PC-3 (cell line): Measurements from ENCODE around the gene FEN1. TPM values are rescaled to one million over a fixed set of nuclear protein-coding genes. Genes with fewer than 3 reads are reported as not detected.

ENCODE experiments used
- ATAC-seq: fragments of 200-7000 bp; cut with Tn5 transposase; 2 replicates; pipeline ENCODE4 v1.9.1; 2020; ENCODE audit warnings: mild to moderate bottlenecking, moderate library complexity
- BruUV-seq: library from RNA; stranded (reverse); fragments of 400-500 nt; replicated peaks from 2 replicates; lab custom pipeline; 2021; lab: Mats Ljungman, UMichigan
- CTCF ChIA-PET: fragments of 300-600 bp; sonication (Branson Sonifier 250); formaldehyde crosslinking; loops from one replicate; lab custom pipeline; 2022; ENCODE audit warnings: antibody characterized with exemption; lab: Charles Lee
- POLR2A ChIA-PET: fragments of 300-600 bp; sonication (Branson Sonifier 250); formaldehyde crosslinking; loops from one replicate; lab custom pipeline; 2022; ENCODE audit warnings: antibody characterized with exemption; ENCODE audit not compliant: unreplicated experiment; lab: Charles Lee
- DNase-seq: peaks from one replicate; pipeline ENCODE4 v3.0.0-alpha.2; 2015
- H2AFZ ChIP-seq: fragments of 300-600 bp; sonication (generic); 2 replicates; pipeline ENCODE4 v1.6.0; 2016; ENCODE audit warnings: antibody characterized with exemption, low read length
- H3F3A ChIP-seq: fragments of 300-600 bp; sonication (generic); one replicate; pipeline ENCODE4 v1.6.0; 2017; ENCODE audit warnings: antibody characterized with exemption, low read length, control low read depth, mild to moderate bottlenecking; ENCODE audit not compliant: unreplicated experiment
- H3K27ac ChIP-seq: fragments of 300-600 bp; sonication (generic); 2 replicates; pipeline ENCODE4 v1.5.1; 2016; ENCODE audit warnings: mild to moderate bottlenecking, low read length
- H3K27me3 ChIP-seq: fragments of 300-600 bp; sonication (generic); 2 replicates; pipeline ENCODE4 v1.6.1; 2016; ENCODE audit warnings: low read length, mixed read lengths
- H3K36me3 ChIP-seq: fragments of 300-600 bp; sonication (generic); 2 replicates; pipeline ENCODE4 v1.6.1; 2016; ENCODE audit warnings: low read depth, mixed run types, low read length, mixed read lengths
- H3K4me1 ChIP-seq: fragments of 300-600 bp; sonication (generic); 2 replicates; pipeline ENCODE4 v1.5.1; 2016; ENCODE audit warnings: low read length; ENCODE audit not compliant: insufficient read depth
- H3K4me2 ChIP-seq: fragments of 300-600 bp; sonication (generic); 2 replicates; pipeline ENCODE4 v1.6.0; 2016; ENCODE audit warnings: low read length
- H3K4me3 ChIP-seq: fragments of 300-600 bp; sonication (generic); 2 replicates; pipeline ENCODE4 v1.5.1; 2016; ENCODE audit warnings: mild to moderate bottlenecking, low read length, mixed read lengths
- H3K79me2 ChIP-seq: fragments of 300-600 bp; sonication (generic); 2 replicates; pipeline ENCODE4 v1.6.1; 2017; ENCODE audit warnings: low read length, mixed read lengths
- H3K9ac ChIP-seq: fragments of 300-600 bp; sonication (generic); 2 replicates; pipeline ENCODE4 v1.6.0; 2016; ENCODE audit warnings: mild to moderate bottlenecking, low read length
- H3K9me2 ChIP-seq: fragments of 300-600 bp; sonication (generic); replicated peaks from 2 replicates; pipeline ENCODE4 v1.6.1; 2016; ENCODE audit warnings: mixed run types, low read length, mixed read lengths
- H3K9me3 ChIP-seq: fragments of 300-600 bp; sonication (generic); 2 replicates; pipeline ENCODE4 v1.6.1; 2016; ENCODE audit warnings: low read length, mixed read lengths
- H4K20me1 ChIP-seq: fragments of 300-600 bp; sonication (generic); 2 replicates; pipeline ENCODE4 v1.6.1; 2016; ENCODE audit warnings: low read length, mixed read lengths
- EZH2 ChIP-seq: fragments of 300-600 bp; sonication (generic); IDR thresholded peaks from one replicate; pipeline ENCODE4 v1.6.1; 2017; ENCODE audit warnings: antibody characterized with exemption, mild to moderate bottlenecking, low read length; ENCODE audit not compliant: unreplicated experiment
- EZH2phosphoT487 ChIP-seq: fragments of 300-600 bp; sonication (generic); IDR thresholded peaks from 2 replicates; pipeline ENCODE4 v1.6.1; 2018; ENCODE audit warnings: mild to moderate bottlenecking, antibody characterized with exemption, low read length, borderline replicate concordance
- intact Hi-C: fragments of 100-400 bp; cut with micrococcal nuclease; formaldehyde crosslinking; loops from 2 replicates; pipeline ENCODE4 v1.9.0; 2023
- total RNA-seq: library from RNA; depleted of rRNA; stranded (reverse); fragments of >200 nt; gene quantifications from 2 replicates; pipeline ENCODE4 v1.2.3, GENCODE V29; 2014
- TF ChIP-seq, protein P1 (sequence below): fragments of 300-600 bp; sonication (generic); conservative IDR thresholded peaks from 2 replicates; pipeline ENCODE4 v1.5.1; 2017; ENCODE audit warnings: antibody characterized with exemption, low read depth, mild to moderate bottlenecking, low read length

Gene FEN1
- total RNA-seq, 1 experiment from 2014 or later, result 132 TPM

DNA sequence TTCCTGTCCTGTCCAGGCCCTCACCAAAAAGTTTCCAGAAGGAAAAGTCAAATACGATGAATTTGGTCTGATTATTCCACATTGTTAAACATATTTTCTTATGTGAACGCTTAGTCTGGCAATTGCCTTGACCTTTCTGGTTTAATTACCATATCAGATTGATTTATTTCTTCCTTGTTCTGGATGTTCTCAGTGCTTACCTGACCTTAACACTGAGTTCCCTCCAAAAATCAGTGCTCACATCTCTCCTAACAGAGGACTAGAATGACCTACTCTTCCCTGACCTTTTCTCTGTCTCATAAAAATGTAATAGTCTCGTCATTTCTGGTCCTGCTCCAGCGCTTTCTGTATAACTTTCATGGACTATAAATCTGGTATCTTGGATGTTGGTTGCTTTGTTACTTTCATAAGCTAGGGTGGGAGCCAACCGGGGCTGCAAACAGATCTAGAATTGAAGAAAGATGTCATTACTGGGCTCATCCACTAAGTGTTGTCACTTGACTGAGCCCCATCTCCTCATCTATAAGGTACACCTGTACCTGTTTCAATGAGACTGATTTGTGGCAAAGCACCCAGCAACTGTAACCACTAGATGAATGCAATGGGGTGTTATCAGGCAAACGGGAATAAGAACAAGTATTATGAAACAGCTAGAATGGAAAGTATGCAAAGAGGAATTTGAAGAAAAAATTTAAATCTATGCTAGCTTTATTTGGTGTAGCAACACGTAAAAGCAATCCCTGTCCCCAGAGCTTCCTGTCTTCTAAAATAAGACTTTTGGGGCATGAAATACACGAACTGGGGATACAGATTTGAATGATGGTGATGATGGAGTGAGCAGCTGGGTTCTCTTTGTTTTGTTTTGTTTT is 37.8 kb downstream of the FEN1 start:
- DNase-seq, result no peak
- Histone ChIP-seq H3K36me3 (no peaks in the 10 kb centered on the region), H3K27ac (no peak overlapping the region), H3K9me2 (no peaks in the 10 kb centered on the region), H3F3A (no peaks in the 10 kb centered on the region), H3K4me1 (peaks cover 21% of the 10 kb centered on the region), H3K4me2 (peak overlapping the region; percentile 90), H3K4me3 (peak overlapping the region; percentile 88), H2AFZ (no peak overlapping the region), H3K9me3 (no peaks in the 10 kb centered on the region), H4K20me1 (peaks cover 39% of the 10 kb centered on the region; the same call in 1 of the 2 replicates), H3K27me3 (no peaks in the 10 kb centered on the region), H3K79me2 (peaks cover 80% of the 10 kb centered on the region), H3K9ac (no peak overlapping the region)
- ATAC-seq, result no peak
- intact Hi-C loops, result no loop called here
- BruUV-seq, result no TSS peak
- ChIA-PET POLR2A (no interaction called here), CTCF (no interaction called here)
- TF ChIP-seq, protein P1, sequence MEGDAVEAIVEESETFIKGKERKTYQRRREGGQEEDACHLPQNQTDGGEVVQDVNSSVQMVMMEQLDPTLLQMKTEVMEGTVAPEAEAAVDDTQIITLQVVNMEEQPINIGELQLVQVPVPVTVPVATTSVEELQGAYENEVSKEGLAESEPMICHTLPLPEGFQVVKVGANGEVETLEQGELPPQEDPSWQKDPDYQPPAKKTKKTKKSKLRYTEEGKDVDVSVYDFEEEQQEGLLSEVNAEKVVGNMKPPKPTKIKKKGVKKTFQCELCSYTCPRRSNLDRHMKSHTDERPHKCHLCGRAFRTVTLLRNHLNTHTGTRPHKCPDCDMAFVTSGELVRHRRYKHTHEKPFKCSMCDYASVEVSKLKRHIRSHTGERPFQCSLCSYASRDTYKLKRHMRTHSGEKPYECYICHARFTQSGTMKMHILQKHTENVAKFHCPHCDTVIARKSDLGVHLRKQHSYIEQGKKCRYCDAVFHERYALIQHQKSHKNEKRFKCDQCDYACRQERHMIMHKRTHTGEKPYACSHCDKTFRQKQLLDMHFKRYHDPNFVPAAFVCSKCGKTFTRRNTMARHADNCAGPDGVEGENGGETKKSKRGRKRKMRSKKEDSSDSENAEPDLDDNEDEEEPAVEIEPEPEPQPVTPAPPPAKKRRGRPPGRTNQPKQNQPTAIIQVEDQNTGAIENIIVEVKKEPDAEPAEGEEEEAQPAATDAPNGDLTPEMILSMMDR, result no peak
- TF ChIP-seq EZH2, result no peak
- TF ChIP-seq EZH2phosphoT487, result no peak

DNA sequence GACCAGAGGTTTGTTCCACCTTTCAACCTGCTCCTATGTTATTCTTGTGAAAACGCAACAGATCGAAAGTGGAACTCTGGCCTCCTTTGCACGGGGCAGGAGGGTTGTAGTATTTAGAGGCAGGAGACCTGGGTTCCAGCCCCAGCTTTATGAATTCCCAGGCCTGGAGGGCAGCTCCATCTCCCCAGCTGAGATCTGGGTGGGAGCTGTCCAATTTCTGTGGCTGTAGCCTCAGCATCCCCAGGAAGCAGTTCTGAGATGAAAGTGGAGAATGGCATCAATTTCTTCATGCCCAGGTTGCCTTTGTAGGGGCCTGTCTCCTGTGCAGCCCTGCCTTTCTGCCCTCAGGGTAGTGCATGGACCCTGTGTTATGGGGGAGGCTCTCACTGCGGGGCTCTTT is 39.5 kb downstream of the FEN1 start:
- no peak overlapping the region for H3K4me2 ChIP-seq
- H3K9me3 ChIP-seq, result no peaks in the 10 kb centered on the region
- CTCF ChIA-PET, result no interaction called here
- H3K27me3 ChIP-seq, result no peaks in the 10 kb centered on the region
- H3K9ac ChIP-seq, result no peak overlapping the region
- no peak for TF ChIP-seq EZH2
- no peak for TF ChIP-seq EZH2phosphoT487
- TF ChIP-seq, protein P1, result no peak
- peaks cover 39% of the 10 kb centered on the region; the same call in 1 of the 2 replicates for H4K20me1 ChIP-seq
- no TSS peak for BruUV-seq
- no peak for DNase-seq
- no peak overlapping the region for H3K27ac ChIP-seq
- H3K36me3 ChIP-seq, result no peaks in the 10 kb centered on the region
- peaks cover 15% of the 10 kb centered on the region for H3K4me1 ChIP-seq
- no peak overlapping the region for H3K4me3 ChIP-seq
- POLR2A ChIA-PET, result no interaction called here
- no peaks in the 10 kb centered on the region for H3K9me2 ChIP-seq
- intact Hi-C loops, result no loop called here
- H3K79me2 ChIP-seq, result peaks cover 78% of the 10 kb centered on the region
- no peak for ATAC-seq
- H3F3A ChIP-seq, result no peaks in the 10 kb centered on the region
- H2AFZ ChIP-seq, result no peak overlapping the region

DNA sequence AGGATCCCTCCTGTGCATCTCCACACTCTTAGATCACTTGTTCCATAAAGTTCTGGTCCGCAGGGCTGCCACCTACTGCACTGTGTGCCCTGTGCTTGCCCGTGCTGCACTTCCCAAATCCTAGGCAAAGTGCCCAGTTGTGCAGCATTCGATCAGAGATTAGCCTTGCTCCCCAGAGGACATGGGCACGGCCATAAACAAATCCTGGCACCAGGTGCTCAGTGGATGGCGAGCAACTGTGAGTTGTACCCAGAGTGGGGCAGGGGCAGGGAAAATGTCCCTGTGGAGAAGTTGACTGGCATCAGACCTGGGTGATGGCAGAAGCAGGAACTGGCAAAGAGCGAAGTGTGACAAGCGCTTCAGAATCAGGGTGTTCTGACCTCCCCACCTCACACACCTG is 40.0 kb downstream of the FEN1 start:
- Histone ChIP-seq H3K27me3 (no peaks in the 10 kb centered on the region), H3K9ac (no peak overlapping the region), H2AFZ (no peak overlapping the region), H4K20me1 (peaks cover 39% of the 10 kb centered on the region; the same call in 1 of the 2 replicates), H3K4me2 (no peak overlapping the region), H3K9me2 (no peaks in the 10 kb centered on the region), H3K9me3 (no peaks in the 10 kb centered on the region), H3K36me3 (peaks cover 3% of the 10 kb centered on the region; the same call in 1 of the 2 replicates), H3K4me1 (peaks cover 14% of the 10 kb centered on the region), H3K79me2 (peaks cover 77% of the 10 kb centered on the region), H3K27ac (no peak overlapping the region), H3F3A (no peaks in the 10 kb centered on the region), H3K4me3 (no peak overlapping the region)
- CTCF ChIA-PET, result no interaction called here
- intact Hi-C loops, result no loop called here
- ATAC-seq, result no peak
- TF ChIP-seq EZH2 (no peak), EZH2phosphoT487 (no peak)
- TF ChIP-seq, protein P1, result no peak
- POLR2A ChIA-PET, result no interaction called here
- no TSS peak for BruUV-seq
- DNase-seq, result no peak
